GM04503 (cell line): ENCODE measurements around the gene VWA5A.

Experiments
- DNase-seq: peaks from one replicate; pipeline ENCODE4 v3.0.0-alpha.2; 2012; ENCODE audit warnings: low read depth

The VWA5A gene

GRCh38 chr11:124170801-124171586, 55.7 kb downstream of the VWA5A start:
- no peak for DNase-seq

- no peak for DNase-seq
Measured at GRCh38 chr11:124172101-124172500, 56.9 kb downstream of the VWA5A start.

- DNase-seq: no peak
Measured at GRCh38 chr11:124172599-124172998, 57.3 kb downstream of the VWA5A start.

GRCh38 chr11:124174001-124174583, 58.8 kb downstream of the VWA5A start:
- DNase-seq: peak; percentile 11

- DNase-seq: no peak
Measured at GRCh38 chr11:124176925-124177715, 61.9 kb downstream of the VWA5A start.

GRCh38 chr11:124179310-124179709, 64.1 kb downstream of the VWA5A start:
- no peak for DNase-seq

- DNase-seq: no peak
Measured at GRCh38 chr11:124183068-124183467, 67.8 kb downstream of the VWA5A start, which contains the start of gene OR10D3. TSS of gene OR10D3 (plus strand) at chr11:124183345. CDS start at chr11:124185270, 1,925 bp downstream.

GRCh38 chr11:124190298-124191139, 75.3 kb downstream of the VWA5A start:
- DNase-seq: no peak

GRCh38 chr11:124193221-124194010, 78.2 kb downstream of the VWA5A start:
- no peak for DNase-seq

GRCh38 chr11:124194293-124195188, 79.3 kb downstream of the VWA5A start:
- DNase-seq: no peak

- no peak for DNase-seq
Measured at GRCh38 chr11:124195189-124195734, 80.0 kb downstream of the VWA5A start.
